ENCODE measurements around the gene LRRC46.
A peak's percentile ranks its signal among the peaks of the same experiment; 100 is the strongest.

LRRC46 gene

DNA sequence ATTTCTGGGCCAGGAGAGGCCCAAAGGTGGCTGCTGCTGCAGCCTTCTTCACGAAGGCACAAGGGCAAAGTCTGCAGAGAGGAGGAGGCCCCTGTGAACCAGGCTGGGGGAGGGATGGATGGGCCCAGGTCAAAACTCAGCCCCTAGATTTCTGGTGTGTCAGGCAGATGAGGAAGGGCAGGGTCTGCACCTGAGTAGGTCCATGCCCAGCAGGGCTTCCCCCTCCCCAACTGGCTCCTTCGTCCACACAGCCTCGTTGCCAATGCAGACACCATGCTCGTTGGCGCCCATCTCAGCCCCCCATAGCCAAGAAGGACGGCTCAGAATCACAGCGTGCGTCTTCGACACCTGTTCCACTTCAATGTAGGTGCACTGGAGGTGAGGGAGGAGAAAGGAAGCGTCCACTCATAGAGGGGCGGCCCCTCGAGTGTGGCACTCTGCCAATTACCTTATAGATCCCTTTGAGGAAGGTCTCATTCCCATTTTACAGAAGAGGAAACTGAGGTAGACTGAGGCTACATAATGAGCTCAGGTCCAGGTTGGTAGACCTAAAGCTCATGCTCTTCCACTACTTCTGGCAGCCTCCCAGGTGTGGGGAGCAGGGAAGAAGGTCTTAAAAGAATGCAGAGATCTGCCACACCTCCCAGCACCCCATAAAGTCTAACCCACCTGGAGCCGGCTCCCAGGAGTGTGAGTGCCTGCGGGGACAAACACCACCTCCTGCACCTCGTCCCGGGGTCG is 8.7 kb downstream of the LRRC46 start:
- no peak for DNase-seq (ENCODE audit: low read depth)
- TF ChIP-seq, protein P1, sequence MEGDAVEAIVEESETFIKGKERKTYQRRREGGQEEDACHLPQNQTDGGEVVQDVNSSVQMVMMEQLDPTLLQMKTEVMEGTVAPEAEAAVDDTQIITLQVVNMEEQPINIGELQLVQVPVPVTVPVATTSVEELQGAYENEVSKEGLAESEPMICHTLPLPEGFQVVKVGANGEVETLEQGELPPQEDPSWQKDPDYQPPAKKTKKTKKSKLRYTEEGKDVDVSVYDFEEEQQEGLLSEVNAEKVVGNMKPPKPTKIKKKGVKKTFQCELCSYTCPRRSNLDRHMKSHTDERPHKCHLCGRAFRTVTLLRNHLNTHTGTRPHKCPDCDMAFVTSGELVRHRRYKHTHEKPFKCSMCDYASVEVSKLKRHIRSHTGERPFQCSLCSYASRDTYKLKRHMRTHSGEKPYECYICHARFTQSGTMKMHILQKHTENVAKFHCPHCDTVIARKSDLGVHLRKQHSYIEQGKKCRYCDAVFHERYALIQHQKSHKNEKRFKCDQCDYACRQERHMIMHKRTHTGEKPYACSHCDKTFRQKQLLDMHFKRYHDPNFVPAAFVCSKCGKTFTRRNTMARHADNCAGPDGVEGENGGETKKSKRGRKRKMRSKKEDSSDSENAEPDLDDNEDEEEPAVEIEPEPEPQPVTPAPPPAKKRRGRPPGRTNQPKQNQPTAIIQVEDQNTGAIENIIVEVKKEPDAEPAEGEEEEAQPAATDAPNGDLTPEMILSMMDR (IDR thresholded peaks at IDR 0.05; ENCODE audit: insufficient read depth, low read depth, low read length, missing control alignments): no peak
- peak overlapping the region; percentile 92 for H3K4me3 ChIP-seq (ENCODE audit: low read length)

DNA sequence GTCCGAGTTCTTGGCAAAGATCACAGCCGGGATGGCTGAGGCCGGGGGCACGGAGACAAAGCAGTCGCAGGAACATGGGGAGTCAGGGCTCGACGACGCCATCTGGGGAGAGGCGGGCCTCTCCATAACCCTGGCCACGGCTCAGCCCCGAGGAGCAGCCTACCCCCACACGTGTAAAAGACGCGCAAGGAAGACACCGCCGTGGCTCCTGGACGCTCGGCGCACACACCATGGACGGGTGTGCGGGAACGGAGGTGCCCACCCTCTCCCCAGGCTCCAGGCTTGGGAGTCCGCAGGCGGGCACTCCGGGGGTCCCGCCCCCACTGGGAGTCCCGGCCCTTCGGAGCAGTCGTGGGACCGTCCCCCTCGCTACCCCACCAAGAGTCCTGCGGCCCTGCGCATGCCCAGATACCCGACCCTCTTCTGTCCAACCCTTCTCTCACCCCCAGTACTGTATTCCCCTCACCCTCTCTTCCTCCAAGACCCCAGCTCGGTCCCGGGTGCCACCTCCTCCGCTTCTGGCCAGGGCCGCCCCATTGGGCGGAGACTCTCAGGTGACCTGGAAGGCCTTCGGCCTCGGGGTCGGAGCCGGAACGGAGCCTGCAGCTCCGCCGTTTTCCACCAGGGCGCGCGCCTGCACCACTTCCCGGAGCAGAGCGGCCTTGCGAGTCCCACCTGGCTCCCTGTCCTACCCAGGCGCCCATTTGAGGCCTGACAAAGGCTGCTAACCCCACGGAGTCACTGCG is 9.4 kb downstream of the LRRC46 start, which contains the start of gene SCRN2:
Gene SCRN2 (minus strand): TSS at position 532 of the 746 bp plus-strand sequence. CDS start 430 bp downstream, at position 102.
- H3K4me3 ChIP-seq (ENCODE audit: low read length): peak within 1 kb of the TSS; percentile 92
- TF ChIP-seq, protein P1 (IDR thresholded peaks at IDR 0.05; ENCODE audit: insufficient read depth, low read depth, low read length, missing control alignments): peak; percentile 95
- peak; percentile 78 for DNase-seq (ENCODE audit: low read depth)

DNA sequence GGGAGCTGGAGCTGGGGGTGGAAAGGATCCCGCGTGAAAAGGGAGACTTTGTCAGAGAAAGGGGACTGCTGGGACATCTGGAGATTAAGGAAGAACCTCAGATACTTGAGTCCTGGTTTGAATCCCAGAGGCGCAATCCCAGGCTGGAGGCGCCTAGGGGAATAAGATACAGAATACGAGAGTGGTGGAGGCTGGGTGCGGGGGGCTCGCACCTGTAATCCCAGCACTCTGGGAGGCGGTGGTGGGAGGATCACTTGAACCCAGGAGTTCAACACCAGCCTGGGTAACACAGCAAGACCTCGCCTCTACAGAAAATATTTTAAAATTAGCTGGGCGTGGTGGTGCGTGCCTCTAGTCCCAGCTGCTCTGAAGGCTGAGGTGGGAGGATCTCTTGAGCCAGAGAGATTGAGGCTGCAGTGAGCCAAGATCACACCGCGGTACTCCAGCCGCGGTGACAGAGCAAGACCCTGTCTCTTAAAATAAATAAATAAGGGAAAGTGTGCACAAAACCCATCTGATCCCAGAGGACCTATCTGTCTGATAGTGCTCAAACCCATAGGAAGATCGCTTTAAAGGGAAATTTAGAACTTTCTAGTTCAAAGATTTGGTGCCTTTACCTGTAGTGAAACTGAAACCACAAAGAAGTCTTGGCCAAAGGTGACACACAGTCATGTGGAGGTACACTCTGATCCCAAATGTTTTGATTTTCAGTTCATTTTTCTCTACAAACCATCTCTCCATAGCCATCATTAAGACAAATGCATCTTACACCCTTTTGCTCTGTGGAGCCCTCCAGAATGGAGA is 10.2 kb downstream of the LRRC46 start:
- no peak for DNase-seq (ENCODE audit: low read depth)
- TF ChIP-seq, protein P1 (IDR thresholded peaks at IDR 0.05; ENCODE audit: insufficient read depth, low read depth, low read length, missing control alignments): no peak
- H3K4me3 ChIP-seq (ENCODE audit: low read length): peak overlapping the region; percentile 92

DNA sequence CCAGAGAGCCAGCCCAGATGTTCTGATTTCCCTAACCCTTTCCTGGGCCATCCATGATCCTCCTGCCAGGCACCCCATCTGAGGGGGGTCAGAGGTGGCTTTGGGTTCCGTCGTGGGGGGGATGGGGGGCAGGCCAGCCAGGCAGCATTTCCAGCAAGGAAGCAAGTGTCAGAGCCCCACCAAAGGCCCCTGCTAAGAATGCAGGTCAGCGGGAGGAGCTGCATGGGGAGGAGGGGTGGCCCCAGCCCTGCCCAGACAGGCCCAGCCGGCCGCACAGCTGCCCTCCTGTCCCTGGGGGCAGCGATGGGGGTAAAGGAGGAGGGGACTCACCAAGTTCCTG is 11.9 kb downstream of the LRRC46 start:
- DNase-seq (ENCODE audit: low read depth): no peak
- H3K4me3 ChIP-seq (ENCODE audit: low read length): no peak overlapping the region
- TF ChIP-seq, protein P1 (IDR thresholded peaks at IDR 0.05; ENCODE audit: insufficient read depth, low read depth, low read length, missing control alignments): no peak

DNA sequence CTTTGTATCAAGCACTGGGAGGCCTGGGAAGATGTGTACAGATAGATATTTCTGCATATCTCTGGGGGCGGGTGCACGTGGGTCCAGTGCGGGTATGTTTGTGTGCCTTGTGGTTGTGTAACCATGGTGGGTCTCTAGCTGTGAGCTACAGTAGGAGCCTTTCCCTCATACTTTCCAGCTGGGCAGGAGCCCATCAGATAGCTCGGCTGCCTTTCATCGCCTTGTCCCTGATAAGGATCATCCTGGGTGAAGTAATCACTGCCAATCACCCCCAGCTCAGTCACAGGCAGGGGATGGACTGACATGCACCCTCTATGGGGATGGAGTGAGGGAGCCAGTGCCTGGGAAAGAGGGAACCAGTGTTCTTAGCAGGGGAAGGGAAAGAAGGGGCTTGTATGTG is 12.8 kb downstream of the LRRC46 start:
- H3K4me3 ChIP-seq (ENCODE audit: low read length): no peak overlapping the region
- TF ChIP-seq, protein P1 (IDR thresholded peaks at IDR 0.05; ENCODE audit: insufficient read depth, low read depth, low read length, missing control alignments): no peak
- DNase-seq (ENCODE audit: low read depth): no peak

DNA sequence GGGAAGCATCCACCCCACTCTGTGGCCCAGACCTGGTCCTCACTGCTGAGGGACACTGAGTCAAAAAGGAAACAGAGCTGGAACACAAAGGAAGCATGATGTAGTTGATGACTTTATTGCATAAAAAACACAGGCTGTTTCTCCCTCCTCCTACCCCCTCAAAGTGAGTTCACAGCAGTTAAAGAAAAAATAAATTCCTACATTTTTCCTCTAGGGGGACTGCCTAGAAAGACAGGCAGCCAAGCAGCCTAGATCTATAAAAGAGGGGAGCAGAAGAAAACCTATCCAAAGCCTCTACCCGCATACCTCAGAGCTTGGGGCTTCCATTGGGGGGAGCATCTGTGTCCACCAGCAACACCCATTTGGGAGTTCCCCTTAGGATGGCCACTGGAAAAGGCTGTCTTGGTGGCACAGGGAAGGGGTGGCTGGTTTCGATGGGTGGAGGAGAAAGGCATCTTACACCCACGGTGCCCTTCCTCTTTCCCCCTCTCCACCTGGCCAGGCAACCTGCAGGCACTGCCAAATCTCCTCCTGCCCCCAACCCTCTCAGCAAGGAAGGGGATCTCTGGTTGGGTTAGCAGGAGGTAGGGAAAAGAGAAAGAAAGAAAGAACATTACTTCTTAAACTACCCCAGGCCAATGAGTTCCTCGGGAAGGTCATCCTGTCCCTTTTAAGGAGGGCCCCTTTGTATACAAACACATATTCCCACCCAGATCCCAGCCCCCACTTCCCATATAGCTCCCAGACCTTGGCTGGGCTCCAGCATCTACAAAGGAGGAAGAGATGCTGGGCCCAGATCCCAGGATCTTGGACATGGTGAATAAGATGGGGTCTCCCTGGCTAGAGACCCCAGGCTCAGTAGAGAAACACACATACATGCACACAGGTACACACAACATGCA is 13.6 kb downstream of the LRRC46 start:
- no peak overlapping the region for H3K4me3 ChIP-seq (ENCODE audit: low read length)
- TF ChIP-seq, protein P1 (IDR thresholded peaks at IDR 0.05; ENCODE audit: insufficient read depth, low read depth, low read length, missing control alignments): peak; percentile 37
- no peak for DNase-seq (ENCODE audit: low read depth)

Data from epithelial cell of esophagus (primary cell).